H1 (cell line): ENCODE measurements around the gene ATG5. TPM values are rescaled to one million over a fixed set of nuclear protein-coding genes. Genes with fewer than 3 reads are reported as not detected.

Experiments
- CHD1 ChIP-seq: IDR thresholded peaks from 2 replicates; pipeline ENCODE4 v1.6.1; 2012; ENCODE audit warnings: low read depth, low read length, improper control_type of control experiment
- POU5F1 ChIP-seq: IDR thresholded peaks from 2 replicates; pipeline ENCODE4 v1.6.1; 2011; ENCODE audit warnings: low read depth, mild to moderate bottlenecking, low read length, moderate library complexity
- SIN3A ChIP-seq, 2 experiments: IDR thresholded peaks in 1 of 2; conservative IDR thresholded peaks in 1 of 2; 2 replicates each; pipeline ENCODE4 v1.6.1; 2011 to 2012; ENCODE audit warnings: low read length in 2 of 2, improper control_type of control experiment in 1 of 2, low read depth in 1 of 2, mild to moderate bottlenecking in 1 of 2
- SP1 ChIP-seq: IDR thresholded peaks from 2 replicates; pipeline ENCODE4 v1.6.1; 2011; ENCODE audit warnings: low read depth, low read length
- polyA plus RNA-seq, 7 experiments: library from polyadenylated mRNA; depleted of rRNA in 3 of 7; stranded (reverse) in 5 of 7; unstranded in 2 of 7; fragments of >200 nt in 5 of 7; fragments of 200-250 nt in 2 of 7; gene quantifications; 1 replicate in 5 of 7; 2 replicates in 1 of 7; 4 replicates in 1 of 7; pipeline versions ENCODE4 v1.2.1 to v1.2.3, GENCODE V29; 2011 to 2013; ENCODE audit warnings: missing spikeins in 2 of 7, mixed read lengths in 2 of 7
- total RNA-seq: library from RNA; stranded (reverse); fragmentation: NEBNext Ultra II Directional; extraction: Animal tissue kit (Norgen Biotek cat#: 25700); gene quantifications from 2 replicates; pipeline ENCODE4 v1.2.1, GENCODE V29; 2021

ATG5 gene
- total and polyA plus RNA-seq, 2 of the 8 experiments (the other 6 are each of a cell fraction or from before 2014, with no cell fraction given), result 18.2 to 39.0 TPM

DNA sequence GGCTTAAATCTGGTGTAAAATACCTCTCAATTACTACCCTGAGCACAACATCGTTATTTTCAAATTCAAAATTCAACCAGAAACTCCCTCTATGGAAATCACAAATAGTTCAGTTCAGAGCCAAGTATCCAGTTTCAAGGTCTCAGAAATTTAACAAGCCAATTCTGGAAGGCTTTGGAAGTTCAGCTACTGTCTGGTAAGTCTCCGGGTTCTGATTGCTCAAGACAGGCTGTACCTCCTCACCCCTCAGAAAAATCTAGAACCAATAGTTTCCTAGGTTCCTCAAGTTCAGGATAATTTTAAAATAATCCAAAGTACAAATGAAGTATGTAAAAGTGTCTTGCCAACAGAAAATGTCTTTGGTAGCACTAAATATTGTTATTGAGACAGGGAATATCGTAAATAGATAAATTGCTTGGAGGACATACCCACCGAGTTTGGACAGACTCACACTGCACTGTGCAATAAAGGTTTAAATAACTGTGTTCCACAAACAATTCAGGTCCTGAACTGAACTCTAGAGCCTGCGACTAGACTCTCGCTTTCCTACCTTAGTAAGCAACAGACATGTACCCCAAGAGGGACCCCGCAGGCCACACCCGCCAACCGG lies 729 bp downstream of the ATG5 start (continued):
- TF ChIP-seq SP1, result no peak
- no peak for TF ChIP-seq POU5F1
- TF ChIP-seq CHD1, result no peak
- no peak for TF ChIP-seq SIN3A (conservative IDR thresholded peaks at IDR 0.05 in 1 of 2, IDR thresholded peaks at IDR 0.05 in 1 of 2; ENCODE audit: low read depth in 1 of 2, low read length in 2 of 2)
